GM13976 (cell line): Measurements from ENCODE around the gene TARS1.

Source experiments
- DNase-seq: peaks from one replicate; pipeline ENCODE4 v3.0.0; 2012; ENCODE audit warnings: low spot score
- in situ Hi-C: fragments of 300-500 bp; cut with MboI; formaldehyde crosslinking; loops from one replicate; pipeline ENCODE4 v1.12.0; 2022; ENCODE audit warnings: low sequenced_read_pairs, mixed read lengths, inconsistent platforms; ENCODE audit not compliant: unreplicated experiment
- TF ChIP-seq, protein P1 (sequence below): IDR thresholded peaks from 2 replicates; pipeline ENCODE4 v1.5.1; 2012; ENCODE audit warnings: borderline replicate concordance, mild to moderate bottlenecking; ENCODE audit not compliant: insufficient read depth; ENCODE audit errors: extremely low read depth, missing control alignments, control extremely low read depth

Gene TARS1

GRCh38 chr5:33476992-33477391 is 36.2 kb downstream of the TARS1 start:
- DNase-seq: no peak
- in situ Hi-C loops: no loop called here
- TF ChIP-seq, protein P1, sequence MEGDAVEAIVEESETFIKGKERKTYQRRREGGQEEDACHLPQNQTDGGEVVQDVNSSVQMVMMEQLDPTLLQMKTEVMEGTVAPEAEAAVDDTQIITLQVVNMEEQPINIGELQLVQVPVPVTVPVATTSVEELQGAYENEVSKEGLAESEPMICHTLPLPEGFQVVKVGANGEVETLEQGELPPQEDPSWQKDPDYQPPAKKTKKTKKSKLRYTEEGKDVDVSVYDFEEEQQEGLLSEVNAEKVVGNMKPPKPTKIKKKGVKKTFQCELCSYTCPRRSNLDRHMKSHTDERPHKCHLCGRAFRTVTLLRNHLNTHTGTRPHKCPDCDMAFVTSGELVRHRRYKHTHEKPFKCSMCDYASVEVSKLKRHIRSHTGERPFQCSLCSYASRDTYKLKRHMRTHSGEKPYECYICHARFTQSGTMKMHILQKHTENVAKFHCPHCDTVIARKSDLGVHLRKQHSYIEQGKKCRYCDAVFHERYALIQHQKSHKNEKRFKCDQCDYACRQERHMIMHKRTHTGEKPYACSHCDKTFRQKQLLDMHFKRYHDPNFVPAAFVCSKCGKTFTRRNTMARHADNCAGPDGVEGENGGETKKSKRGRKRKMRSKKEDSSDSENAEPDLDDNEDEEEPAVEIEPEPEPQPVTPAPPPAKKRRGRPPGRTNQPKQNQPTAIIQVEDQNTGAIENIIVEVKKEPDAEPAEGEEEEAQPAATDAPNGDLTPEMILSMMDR: no peak

- TF ChIP-seq, protein P1: no peak
- in situ Hi-C loops: no loop called here
- no peak for DNase-seq
Observed at GRCh38 chr5:33477816-33478215, 37.1 kb downstream of the TARS1 start.

DNA sequence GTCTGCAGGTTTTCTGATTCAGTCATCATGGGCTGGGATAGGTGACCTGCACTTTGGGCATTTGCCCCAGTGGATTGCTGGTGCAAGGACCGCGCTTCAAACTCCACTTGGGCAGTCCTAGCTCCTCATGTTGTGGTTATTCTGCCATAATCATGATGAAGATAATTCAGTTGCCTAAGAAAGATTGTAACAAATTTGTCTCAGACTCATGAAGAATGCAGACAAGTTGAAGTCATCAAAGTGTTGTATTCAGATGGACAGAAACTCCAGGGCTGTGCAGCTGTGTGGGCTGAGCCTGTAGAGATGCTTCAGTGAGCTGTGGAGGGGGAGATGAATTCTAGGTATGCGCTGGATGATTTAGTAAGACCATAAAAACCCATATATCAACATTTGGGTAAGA is 38.5 kb downstream of the TARS1 start:
- no peak for DNase-seq
- TF ChIP-seq, protein P1: no peak
- in situ Hi-C loops: no loop called here

GRCh38 chr5:33480876-33481275 is 40.1 kb downstream of the TARS1 start:
- DNase-seq: no peak
- in situ Hi-C loops: no loop called here
- TF ChIP-seq, protein P1: no peak

DNA sequence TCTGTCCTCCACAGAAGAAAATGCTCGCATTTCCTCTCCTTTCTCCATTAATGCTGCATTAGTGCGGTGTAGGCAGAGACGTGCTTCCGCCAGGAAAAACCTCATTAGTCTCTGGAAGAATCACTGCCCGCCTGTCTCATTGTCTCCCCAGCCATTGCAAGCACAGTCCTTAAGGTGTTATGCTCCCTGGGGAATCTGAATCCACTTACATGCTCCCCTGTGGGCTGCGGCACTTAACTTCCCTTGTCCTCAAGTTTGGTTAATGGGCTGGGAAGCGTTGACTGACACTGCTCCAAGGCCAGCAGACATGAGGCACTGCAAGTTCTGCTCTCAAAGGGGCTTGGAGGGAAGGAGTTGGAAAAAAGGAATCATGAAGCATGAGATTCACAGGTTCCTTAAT is 41.6 kb downstream of the TARS1 start:
- TF ChIP-seq, protein P1: no peak
- in situ Hi-C loops: no loop called here
- DNase-seq: no peak

DNA sequence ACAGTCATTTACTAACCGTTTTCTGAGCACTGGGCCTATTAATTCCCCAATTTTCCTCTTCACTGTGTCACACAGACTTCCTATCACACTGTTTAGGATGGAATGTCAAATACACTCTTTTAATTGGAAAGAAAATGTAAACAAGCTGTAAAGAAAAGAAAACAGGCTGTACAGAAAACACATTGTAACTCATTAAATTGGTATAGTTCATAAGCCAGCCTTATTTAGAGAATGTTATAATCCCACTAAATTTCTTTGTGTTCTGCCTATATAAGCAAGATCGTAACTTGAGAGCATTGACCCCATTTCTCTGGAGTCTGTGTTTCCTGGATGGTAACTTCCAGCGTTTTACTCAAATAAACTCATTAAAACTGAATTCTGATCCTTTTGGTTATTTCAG is 46.5 kb downstream of the TARS1 start:
- TF ChIP-seq, protein P1: no peak
- no peak for DNase-seq
- in situ Hi-C loops: no loop called here
